Measurements from ENCODE around the gene ANKRD11. TPM values are rescaled to one million over a fixed set of nuclear protein-coding genes. Genes with fewer than 3 reads are reported as not detected.
"Not testable (repeated sequence)": the region's sequence is repeated elsewhere in the genome, so short reads cannot be mapped to it uniquely, and the experiment has no call there.

ANKRD11 gene
- total and polyA plus RNA-seq, 8 donors, result 90.7 to 123 (median 98.4) TPM

- DNase-seq (no peak), ATAC-seq (peak; percentile 10)
- Histone ChIP-seq H3K27me3 (peaks cover 0 to 11% of the 10 kb centered on the region in 2 donors), H3K36me3 (no peaks in the 10 kb centered on the region), H3K4me3 (peak overlapping the region; percentile 34 to 50), H3K9me3 (peaks cover 0 to 11% of the 10 kb centered on the region in 2 donors), H3K4me1 (peaks cover 6 to 7% of the 10 kb centered on the region in 2 donors), H3K27ac (peak overlapping the region; percentile 59 to 63)
- intact Hi-C loops (cut with DNase I), result no loop called here
- no peak for TF ChIP-seq CTCF (IDR thresholded peaks at IDR 0.05)
Observed at GRCh38 chr16:89246383-89246902, 243.9 kb downstream of the ANKRD11 start.

- Histone ChIP-seq H3K27me3 (peaks cover 0 to 11% of the 10 kb centered on the region in 2 donors), H3K4me3 (no peak overlapping the region), H3K27ac (peak overlapping the region; percentile 62 to 65), H3K4me1 (peaks cover 6 to 16% of the 10 kb centered on the region in 2 donors), H3K36me3 (no peaks in the 10 kb centered on the region), H3K9me3 (peaks cover 0 to 5% of the 10 kb centered on the region in 2 donors)
- DNase-seq, result peak in 2 of 4 donors; percentile 85 to 90
- peak; percentile 54 for ATAC-seq
- no peak for TF ChIP-seq CTCF (IDR thresholded peaks at IDR 0.05)
- intact Hi-C loops (cut with DNase I), result no loop called here
Observed at GRCh38 chr16:89244754-89245153, 245.6 kb downstream of the ANKRD11 start.

GRCh38 chr16:89244264-89244663 is 246.1 kb downstream of the ANKRD11 start:
- peak overlapping the region; percentile 62 to 65 for H3K27ac ChIP-seq
- ATAC-seq; H3K36me3 ChIP-seq; H3K4me3 ChIP-seq; intact Hi-C loops (cut with DNase I); DNase-seq; H3K9me3 ChIP-seq: not testable (repeated sequence)
- H3K4me1 ChIP-seq, result peaks cover 6 to 18% of the 10 kb centered on the region in 2 donors
- peaks cover 0 to 11% of the 10 kb centered on the region in 2 donors for H3K27me3 ChIP-seq

GRCh38 chr16:89243664-89244063 is 246.7 kb downstream of the ANKRD11 start:
- no peaks in the 10 kb centered on the region for H3K36me3 ChIP-seq
- H3K4me1 ChIP-seq, result peaks cover 6 to 18% of the 10 kb centered on the region in 2 donors
- no peak for DNase-seq
- H3K27me3 ChIP-seq, result peaks cover 0 to 11% of the 10 kb centered on the region in 2 donors
- no peak for TF ChIP-seq CTCF (IDR thresholded peaks at IDR 0.05)
- no peak for ATAC-seq
- peaks cover 0 to under 1% of the 10 kb centered on the region in 2 donors for H3K9me3 ChIP-seq
- intact Hi-C loops (cut with DNase I), result no loop called here
- no peak overlapping the region for H3K4me3 ChIP-seq
- H3K27ac ChIP-seq, result peak overlapping the region; percentile 62 to 65

- TF ChIP-seq CTCF (IDR thresholded peaks at IDR 0.05), result no peak
- Histone ChIP-seq H3K9me3 (no peaks in the 10 kb centered on the region), H3K36me3 (no peaks in the 10 kb centered on the region), H3K4me1 (peaks cover 6 to 18% of the 10 kb centered on the region in 2 donors), H3K4me3 (no peak overlapping the region), H3K27me3 (peaks cover 0 to 2% of the 10 kb centered on the region in 2 donors), H3K27ac (peak overlapping the region in 1 of 2 donors; percentile 62)
- intact Hi-C loops (cut with DNase I), result no loop called here
- no peak for DNase-seq
- no peak for ATAC-seq
Observed at GRCh38 chr16:89242795-89243200, 247.6 kb downstream of the ANKRD11 start.

Measured in left lung (tissue), 10 donors.